Prostate gland (tissue), 2 donors: ENCODE measurements around the gene ACAA1.

Experiments
- POLR2AphosphoS5 ChIP-seq: sonication (generic); formaldehyde crosslinking; IDR thresholded peaks from one replicate; pipeline ENCODE4 v1.6.1; 2017; ENCODE audit warnings: antibody characterized with exemption
- TF ChIP-seq, protein P1 (sequence below), 4 experiments: fragments of 200-600 bp in 2 of 4; fragments of 450-650 bp in 2 of 4; sonication (generic) in 2 of 4; IDR thresholded peaks; 1 replicate in 3 of 4; 2 replicates in 1 of 4; pipeline ENCODE4 v1.5.1; 2016 to 2019; ENCODE audit warnings: antibody characterized with exemption in 4 of 4, mild to moderate bottlenecking in 2 of 4, moderate library complexity in 2 of 4

DNA sequence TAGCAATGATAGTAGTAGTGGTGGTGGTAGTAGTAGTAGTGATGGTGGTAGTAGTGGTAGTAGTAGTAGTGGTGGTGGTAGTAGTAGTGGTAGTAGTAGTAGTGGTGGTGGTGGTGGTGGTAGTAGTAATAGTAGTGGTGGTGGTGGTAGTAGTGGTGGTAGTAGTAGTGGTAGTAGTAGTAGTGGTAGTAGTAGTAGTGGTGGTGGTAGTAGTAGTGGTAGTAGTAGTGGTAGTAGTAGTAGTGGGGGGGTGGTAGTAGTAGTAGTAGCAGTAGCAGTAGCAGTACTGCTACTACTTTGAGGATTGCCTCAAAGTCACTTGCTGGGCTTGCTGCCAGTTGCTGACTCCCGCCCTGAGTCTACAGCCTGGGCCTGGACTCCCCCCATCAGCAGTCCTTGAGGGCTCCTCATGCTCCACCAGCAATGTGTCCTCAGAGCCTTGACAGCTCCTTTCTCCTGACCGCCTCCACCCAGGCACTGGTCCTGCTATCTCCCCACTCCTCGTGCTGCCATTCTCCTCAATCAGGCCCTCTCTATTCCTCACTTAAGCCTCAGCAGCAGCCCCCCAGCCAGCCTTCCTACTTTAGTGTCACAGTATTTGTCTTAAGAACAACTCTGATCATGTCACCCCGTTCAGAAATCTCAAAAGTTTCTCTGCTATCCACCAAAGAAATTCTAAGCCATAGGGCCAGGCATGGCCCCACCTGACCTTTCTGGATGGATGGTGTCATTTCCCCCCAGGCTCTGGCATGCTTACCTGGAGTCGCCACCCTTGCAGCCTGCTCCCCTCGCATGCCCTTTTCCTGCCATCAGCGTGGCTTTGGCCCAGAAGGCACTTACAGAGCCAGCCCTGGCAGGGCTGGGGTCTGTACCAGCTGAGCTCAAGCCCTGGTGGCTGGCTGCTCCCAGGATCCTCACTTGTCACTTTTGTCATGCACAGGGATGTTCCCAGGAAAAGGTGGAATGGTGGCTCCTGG, 52.3 kb downstream of the ACAA1 start:
- TF ChIP-seq, protein P1, sequence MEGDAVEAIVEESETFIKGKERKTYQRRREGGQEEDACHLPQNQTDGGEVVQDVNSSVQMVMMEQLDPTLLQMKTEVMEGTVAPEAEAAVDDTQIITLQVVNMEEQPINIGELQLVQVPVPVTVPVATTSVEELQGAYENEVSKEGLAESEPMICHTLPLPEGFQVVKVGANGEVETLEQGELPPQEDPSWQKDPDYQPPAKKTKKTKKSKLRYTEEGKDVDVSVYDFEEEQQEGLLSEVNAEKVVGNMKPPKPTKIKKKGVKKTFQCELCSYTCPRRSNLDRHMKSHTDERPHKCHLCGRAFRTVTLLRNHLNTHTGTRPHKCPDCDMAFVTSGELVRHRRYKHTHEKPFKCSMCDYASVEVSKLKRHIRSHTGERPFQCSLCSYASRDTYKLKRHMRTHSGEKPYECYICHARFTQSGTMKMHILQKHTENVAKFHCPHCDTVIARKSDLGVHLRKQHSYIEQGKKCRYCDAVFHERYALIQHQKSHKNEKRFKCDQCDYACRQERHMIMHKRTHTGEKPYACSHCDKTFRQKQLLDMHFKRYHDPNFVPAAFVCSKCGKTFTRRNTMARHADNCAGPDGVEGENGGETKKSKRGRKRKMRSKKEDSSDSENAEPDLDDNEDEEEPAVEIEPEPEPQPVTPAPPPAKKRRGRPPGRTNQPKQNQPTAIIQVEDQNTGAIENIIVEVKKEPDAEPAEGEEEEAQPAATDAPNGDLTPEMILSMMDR (IDR thresholded peaks at IDR 0.05), result no peak
- TF ChIP-seq POLR2AphosphoS5, result no peak
